Activated CD4-positive, alpha-beta memory T cell treated with anti-CD3 and anti-CD28 coated beads for 36 hours (primary cell): ENCODE results near the gene TYSND1. TPM values are rescaled to one million over a fixed set of nuclear protein-coding genes. Genes with fewer than 3 reads are reported as not detected.
A peak's percentile ranks its signal among the peaks of the same experiment; 100 is the strongest.
"Not testable (repeated sequence)": the region's sequence is repeated elsewhere in the genome, so short reads cannot be mapped to it uniquely, and the experiment has no call there.

Experiments used
- CTCF ChIA-PET: fragments of 350-600 bp; sonication (Branson Sonifier 250); formaldehyde crosslinking; loops from one replicate; lab custom pipeline; 2021; ENCODE audit warnings: antibody characterized with exemption, inconsistent platforms; lab: Charles Lee
- POLR2A ChIA-PET: fragments of 350-600 bp; sonication (Branson Sonifier 250); formaldehyde crosslinking; loops from one replicate; lab custom pipeline; 2021; ENCODE audit warnings: antibody characterized with exemption; lab: Charles Lee
- DNase-seq: peaks from one replicate; pipeline ENCODE4 v3.0.0-alpha.2; 2020
- H3K27ac Mint-ChIP-seq: one replicate; pipeline ENCODE4 v1.8.0; 2021; ENCODE audit warnings: mixed read lengths
- H3K27me3 Mint-ChIP-seq: one replicate; pipeline ENCODE4 v1.8.0; 2021; ENCODE audit warnings: mixed read lengths
- H3K36me3 Mint-ChIP-seq: one replicate; pipeline ENCODE4 v1.8.0; 2021; ENCODE audit warnings: mixed read lengths
- H3K4me1 Mint-ChIP-seq: one replicate; pipeline ENCODE4 v1.8.0; 2021; ENCODE audit warnings: low read depth, mixed read lengths
- H3K4me3 Mint-ChIP-seq: one replicate; pipeline ENCODE4 v1.8.0; 2021; ENCODE audit warnings: mild to moderate bottlenecking, mixed read lengths
- H3K9me3 Mint-ChIP-seq: one replicate; pipeline ENCODE4 v1.8.0; 2021; ENCODE audit warnings: mixed read lengths
- intact Hi-C: fragments of 100-400 bp; cut with micrococcal nuclease; formaldehyde crosslinking; loops from one replicate; pipeline ENCODE4 v1.15.1; 2023
- total RNA-seq, 2 experiments: library from RNA; stranded (reverse); gene quantifications; one replicate each; pipeline ENCODE4 v1.2.3, GENCODE V29; 2021

TYSND1 gene
- total RNA-seq, 2 experiments from 2014 or later: 10.9 to 12.1 TPM

- H3K36me3 Mint-ChIP-seq: peaks cover 44% of the 10 kb centered on the region
- intact Hi-C loops: loop anchor here (1.0 to 5.0 kb wide), 5 partner anchors 17 to 415 kb away; partner anchors contain the start of gene TYSND1
- POLR2A ChIA-PET: interaction anchor here (1.0 kb wide), 1 partner anchor 17 kb away, joined by 4 read pairs; the partner anchor contains the start of gene TYSND1
Measured at GRCh38 chr10:70163448-70163847, 16.9 kb upstream of the TYSND1 start.

GRCh38 chr10:70162892-70163201 is 16.3 kb upstream of the TYSND1 start:
- intact Hi-C loops: loop anchor here (1.0 to 5.0 kb wide), 7 partner anchors 7 to 416 kb away; partner anchors contain the start of genes PPA1, SAR1A and TYSND1
- DNase-seq: peak; percentile 82
- CTCF ChIA-PET: interaction anchor here (0.7 to 1.3 kb wide), 4 partner anchors 11 to 59 kb away, joined by 3 to 11 read pairs (median 4); partner anchors contain the start of gene TYSND1
- peak overlapping the region; percentile 93 for H3K27ac Mint-ChIP-seq
- peak overlapping the region; percentile 40 for H3K4me3 Mint-ChIP-seq
- peaks cover 47% of the 10 kb centered on the region for H3K36me3 Mint-ChIP-seq
- POLR2A ChIA-PET: interaction anchor here (1.0 kb wide), 1 partner anchor 16 kb away, joined by 4 read pairs; the partner anchor contains the start of gene TYSND1
- peaks cover 69% of the 10 kb centered on the region for H3K4me1 Mint-ChIP-seq
- H3K27me3 Mint-ChIP-seq: no peaks in the 10 kb centered on the region
- no peaks in the 10 kb centered on the region for H3K9me3 Mint-ChIP-seq

More at GRCh38 chr10:70163448-70163847, 16.9 kb upstream of the TYSND1 start:
- CTCF ChIA-PET: interaction anchor here (0.7 to 1.3 kb wide), 4 partner anchors 12 to 58 kb away, joined by 3 to 11 read pairs (median 4); partner anchors contain the start of gene TYSND1
- Mint-ChIP-seq H3K4me3 (peak overlapping the region; percentile 21), H3K4me1 (peaks cover 69% of the 10 kb centered on the region), H3K9me3 (no peaks in the 10 kb centered on the region), H3K27me3 (no peaks in the 10 kb centered on the region), H3K27ac (peak overlapping the region; percentile 93)
- DNase-seq: peak; percentile 53

GRCh38 chr10:70162151-70162891 is 15.8 kb upstream of the TYSND1 start:
- H3K27ac Mint-ChIP-seq: peak overlapping the region; percentile 93
- H3K9me3 Mint-ChIP-seq: no peaks in the 10 kb centered on the region
- peak overlapping the region; percentile 40 for H3K4me3 Mint-ChIP-seq
- H3K4me1 Mint-ChIP-seq: peaks cover 66% of the 10 kb centered on the region
- no peaks in the 10 kb centered on the region for H3K27me3 Mint-ChIP-seq
- no peak for DNase-seq
- POLR2A ChIA-PET: interaction anchor here (1.0 kb wide), 1 partner anchor 16 kb away, joined by 4 read pairs; the partner anchor contains the start of gene TYSND1
- CTCF ChIA-PET: interaction anchor here (1.3 to 2.0 kb wide), 3 partner anchors 15 to 59 kb away, joined by 4 to 17 read pairs (median 11); partner anchors contain the start of gene TYSND1
- H3K36me3 Mint-ChIP-seq: peaks cover 50% of the 10 kb centered on the region
- intact Hi-C loops: loop anchor here (1.0 to 5.0 kb wide), 6 partner anchors 8 to 416 kb away; partner anchors contain the start of genes PPA1 and SAR1A

- CTCF ChIA-PET: interaction anchor here (0.6 to 2.0 kb wide), 2 partner anchors 14 to 320 kb away, joined by 3 to 17 read pairs; partner anchors contain the start of gene TYSND1
- H3K27ac Mint-ChIP-seq: peak overlapping the region; percentile 57
- H3K27me3 Mint-ChIP-seq: no peaks in the 10 kb centered on the region
- H3K9me3 Mint-ChIP-seq: no peaks in the 10 kb centered on the region
- H3K36me3 Mint-ChIP-seq: peaks cover 56% of the 10 kb centered on the region
- no peak overlapping the region for H3K4me3 Mint-ChIP-seq
- intact Hi-C loops: loop anchor here (5.0 kb wide), 3 partner anchors 42 to 112 kb away; no protein-coding TSS in a partner anchor
- H3K4me1 Mint-ChIP-seq: peaks cover 59% of the 10 kb centered on the region
- no peak for DNase-seq
- POLR2A ChIA-PET: interaction anchor here (1.2 kb wide), 1 partner anchor 15 kb away, joined by 9 read pairs; the partner anchor contains the start of gene TYSND1
Measured at GRCh38 chr10:70160798-70161197, 14.3 kb upstream of the TYSND1 start.

- DNase-seq, H3K27ac Mint-ChIP-seq, H3K4me3 Mint-ChIP-seq, H3K9me3 Mint-ChIP-seq, H3K27me3 Mint-ChIP-seq, POLR2A ChIA-PET, intact Hi-C loops: not testable (repeated sequence)
- Mint-ChIP-seq H3K36me3 (peaks cover 60% of the 10 kb centered on the region), H3K4me1 (peaks cover 54% of the 10 kb centered on the region)
- CTCF ChIA-PET: interaction anchor here (0.7 to 1.8 kb wide), 2 partner anchors 12 to 205 kb away, joined by 5 to 10 read pairs; partner anchors contain the start of gene TYSND1
Measured at GRCh38 chr10:70159366-70159765, 12.9 kb upstream of the TYSND1 start.

GRCh38 chr10:70158113-70158512 is 11.6 kb upstream of the TYSND1 start:
- CTCF ChIA-PET: interaction anchor here (1.8 kb wide), 1 partner anchor 11 kb away, joined by 10 read pairs; the partner anchor contains the start of gene TYSND1
- intact Hi-C loops: no loop called here
- H3K27ac Mint-ChIP-seq: no peak overlapping the region

GRCh38 chr10:70155255-70155838 is 8.8 kb upstream of the TYSND1 start:
- Mint-ChIP-seq H3K4me3 (no peak overlapping the region), H3K27ac (peak overlapping the region; percentile 36), H3K36me3 (peaks cover 69% of the 10 kb centered on the region), H3K4me1 (peaks cover 20% of the 10 kb centered on the region), H3K27me3 (no peaks in the 10 kb centered on the region), H3K9me3 (no peaks in the 10 kb centered on the region)
- ChIA-PET POLR2A (no interaction called here), CTCF (interaction anchor here (1.4 to 2.0 kb wide), 2 partner anchors 9 to 224 kb away, joined by 3 to 9 read pairs; partner anchors contain the start of gene TYSND1)
- DNase-seq: no peak
- intact Hi-C loops: no loop called here

More at GRCh38 chr10:70158113-70158512, 11.6 kb upstream of the TYSND1 start:
- H3K4me1 Mint-ChIP-seq: peaks cover 42% of the 10 kb centered on the region
- no peaks in the 10 kb centered on the region for H3K27me3 Mint-ChIP-seq
- no peak for DNase-seq
- H3K36me3 Mint-ChIP-seq: peaks cover 65% of the 10 kb centered on the region
- POLR2A ChIA-PET: interaction anchor here (0.7 kb wide), 1 partner anchor 13 kb away, joined by 3 read pairs; no protein-coding TSS in a partner anchor
- no peak overlapping the region for H3K4me3 Mint-ChIP-seq
- no peaks in the 10 kb centered on the region for H3K9me3 Mint-ChIP-seq

- H3K4me3 Mint-ChIP-seq: no peak overlapping the region
- ChIA-PET POLR2A (no interaction called here), CTCF (interaction anchor here (1.2 to 4.4 kb wide), 3 partner anchors 21 to 73 kb away, joined by 4 to 55 read pairs (median 4); partner anchors contain the start of gene SAR1A)
- H3K27ac Mint-ChIP-seq: peak overlapping the region; percentile 38
- H3K9me3 Mint-ChIP-seq: no peaks in the 10 kb centered on the region
- H3K36me3 Mint-ChIP-seq: peaks cover 35% of the 10 kb centered on the region
- H3K4me1 Mint-ChIP-seq: peaks cover 15% of the 10 kb centered on the region
- DNase-seq: no peak
- H3K27me3 Mint-ChIP-seq: no peaks in the 10 kb centered on the region
- intact Hi-C loops: loop anchor here (5.0 kb wide), 1 partner anchor 59 kb away; no protein-coding TSS in a partner anchor
Measured at GRCh38 chr10:70148516-70148915, 2.0 kb upstream of the TYSND1 start.

- peaks cover 21% of the 10 kb centered on the region for H3K4me1 Mint-ChIP-seq
- H3K9me3 Mint-ChIP-seq: no peaks in the 10 kb centered on the region
- peak overlapping the region; percentile 73 for H3K4me3 Mint-ChIP-seq
- H3K36me3 Mint-ChIP-seq: peaks cover 23% of the 10 kb centered on the region
- H3K27ac Mint-ChIP-seq: peak overlapping the region; percentile 85
- intact Hi-C loops: loop anchor here (5.0 kb wide), 1 partner anchor 60 kb away; no protein-coding TSS in a partner anchor
- POLR2A ChIA-PET: interaction anchor here (0.8 to 3.2 kb wide), 4 partner anchors 16 to 208 kb away, joined by 3 to 50 read pairs (median 16); partner anchors contain the start of genes PPA1 and SAR1A
- CTCF ChIA-PET: interaction anchor here (0.6 to 4.4 kb wide), 23 partner anchors 8 to 217 kb away, joined by 3 to 59 read pairs (median 10); partner anchors contain the start of genes AIFM2, PPA1 and SAR1A
- no peaks in the 10 kb centered on the region for H3K27me3 Mint-ChIP-seq
- no peak for DNase-seq
Measured at GRCh38 chr10:70147259-70147625, 742 bp upstream of the TYSND1 start.

- peak overlapping the region; percentile 90 for H3K27ac Mint-ChIP-seq
- H3K36me3 Mint-ChIP-seq: peaks cover 13% of the 10 kb centered on the region
- peaks cover 21% of the 10 kb centered on the region for H3K4me1 Mint-ChIP-seq
Measured at GRCh38 chr10:70145666-70146488, 623 bp downstream of the TYSND1 start.

More at GRCh38 chr10:70145666-70146488, 623 bp downstream of the TYSND1 start:
- POLR2A ChIA-PET: interaction anchor here (0.6 to 3.2 kb wide), 14 partner anchors 9 to 272 kb away, joined by 3 to 50 read pairs (median 4); partner anchors contain the start of genes EIF4EBP2, PPA1 and SAR1A
- peak; percentile 79 for DNase-seq
- H3K27me3 Mint-ChIP-seq: no peaks in the 10 kb centered on the region
- intact Hi-C loops: loop anchor here (1.0 to 5.0 kb wide), 5 partner anchors 17 to 87 kb away; partner anchors contain the start of genes PPA1 and SAR1A
- CTCF ChIA-PET: interaction anchor here (0.6 to 4.4 kb wide), 37 partner anchors 8 to 708 kb away, joined by 3 to 59 read pairs (median 5); partner anchors contain the start of genes AIFM2, EIF4EBP2, PPA1 and SAR1A
- peak overlapping the region; percentile 89 for H3K4me3 Mint-ChIP-seq
- H3K9me3 Mint-ChIP-seq: no peaks in the 10 kb centered on the region
